Kidney glomerular epithelial cell (primary cell): ENCODE results near the gene TP63.
"Not testable (repeated sequence)": the region's sequence is repeated elsewhere in the genome, so short reads cannot be mapped to it uniquely, and the experiment has no call there.

Experiments
- DNase-seq: peaks from one replicate; lab custom pipeline; 2025; lab: John Stamatoyannopoulos, UW

Gene TP63

GRCh38 chr3:189631373-189631408 is at the start of gene TP63:
TSS of gene TP63 (plus strand) at chr3:189631389. CDS start at chr3:189631516, 127 bp downstream.
- no peak for DNase-seq

DNA sequence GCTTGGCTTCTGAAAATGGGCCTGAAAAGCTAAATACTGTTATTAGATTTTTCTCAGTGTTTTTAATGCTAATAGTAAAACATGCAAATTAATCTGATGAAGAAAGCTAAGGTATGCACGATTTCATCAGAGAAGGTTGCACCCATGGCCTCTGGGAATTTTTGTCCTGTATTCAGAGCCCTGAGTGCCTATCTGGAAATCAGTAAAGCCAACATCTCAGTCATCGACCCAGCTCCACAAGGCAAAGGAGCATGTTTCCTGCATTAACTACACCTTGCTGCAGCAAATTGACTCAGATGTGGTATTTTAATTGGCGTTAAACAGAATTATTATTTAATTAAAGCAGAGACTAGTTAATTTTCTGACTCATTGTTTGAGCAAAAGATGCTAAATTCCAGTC is 49.0 kb upstream of the TP63 start:
- DNase-seq, result no peak

GRCh38 chr3:189584645-189585044 is 46.5 kb upstream of the TP63 start:
- no peak for DNase-seq

DNA sequence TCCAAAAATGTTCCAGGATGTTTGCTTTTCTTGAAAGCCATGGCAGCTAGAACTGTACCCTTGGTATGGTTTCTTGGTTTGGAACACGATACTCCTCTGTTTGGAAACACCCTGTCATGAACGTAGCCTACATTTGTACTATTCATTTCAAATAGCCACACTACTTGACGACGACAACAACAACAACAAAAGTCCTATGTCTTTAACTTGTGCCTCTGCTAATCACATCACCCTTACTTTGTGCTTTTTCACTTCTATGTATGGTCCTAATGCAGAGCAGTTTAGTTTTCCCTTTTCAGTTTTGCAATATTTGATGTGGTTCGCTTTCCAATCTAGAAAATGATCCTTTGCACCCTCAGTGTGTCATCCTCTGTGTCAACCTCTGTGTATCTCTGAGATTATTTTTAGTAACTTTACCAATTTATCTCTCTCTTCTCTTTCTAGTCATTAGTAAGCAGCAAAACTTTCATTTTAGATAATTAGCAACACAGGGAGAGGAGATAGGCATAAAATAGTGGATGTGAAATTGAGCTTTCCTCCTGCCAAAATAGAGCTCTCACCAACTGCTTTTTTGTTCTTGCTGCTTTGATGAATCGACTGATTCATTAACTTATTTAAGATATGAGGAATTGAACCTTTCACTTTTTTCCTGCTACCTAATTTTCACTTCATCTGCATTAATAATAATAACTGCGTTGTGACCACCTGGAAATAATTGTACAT is 44.1 kb upstream of the TP63 start:
- no peak for DNase-seq

GRCh38 chr3:189587664-189588040 is 43.5 kb upstream of the TP63 start:
- DNase-seq, result no peak

GRCh38 chr3:189588070-189588469 is 43.1 kb upstream of the TP63 start:
- no peak for DNase-seq

DNA sequence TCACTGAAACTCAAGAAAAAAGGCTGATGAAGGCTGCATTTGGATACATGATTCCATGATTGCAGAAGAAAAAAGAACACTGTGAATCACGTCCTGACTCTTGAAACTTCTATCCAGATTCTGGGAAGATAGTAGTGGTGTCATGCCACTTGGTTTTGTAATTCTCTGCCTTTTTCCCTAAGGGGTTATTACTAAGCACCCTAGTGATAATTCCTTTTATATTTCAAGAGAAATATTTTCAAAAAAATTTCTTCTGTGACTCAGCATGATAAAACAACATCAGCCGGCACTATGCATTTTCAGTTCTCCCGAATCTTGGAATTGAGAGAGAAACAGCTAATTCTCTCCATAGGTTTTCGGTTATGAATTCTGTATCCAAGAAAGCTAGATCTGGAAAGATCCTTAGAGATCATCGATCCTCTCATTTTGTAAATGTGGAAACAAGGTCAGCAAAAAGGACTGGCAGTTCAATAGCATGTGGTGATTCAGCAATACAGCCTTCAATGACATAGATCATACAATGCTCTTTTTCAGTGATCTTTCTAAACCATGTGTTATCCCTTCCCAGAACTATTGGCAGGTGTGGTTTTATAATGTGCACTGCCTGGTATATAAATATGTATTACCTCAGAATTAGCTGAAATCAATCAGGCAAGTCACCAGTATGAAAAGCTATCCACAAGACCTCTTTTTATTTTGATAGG is 42.6 kb upstream of the TP63 start:
- DNase-seq, result no peak

- no peak for DNase-seq
Observed at GRCh38 chr3:189589179-189589569, 42.0 kb upstream of the TP63 start.

DNA sequence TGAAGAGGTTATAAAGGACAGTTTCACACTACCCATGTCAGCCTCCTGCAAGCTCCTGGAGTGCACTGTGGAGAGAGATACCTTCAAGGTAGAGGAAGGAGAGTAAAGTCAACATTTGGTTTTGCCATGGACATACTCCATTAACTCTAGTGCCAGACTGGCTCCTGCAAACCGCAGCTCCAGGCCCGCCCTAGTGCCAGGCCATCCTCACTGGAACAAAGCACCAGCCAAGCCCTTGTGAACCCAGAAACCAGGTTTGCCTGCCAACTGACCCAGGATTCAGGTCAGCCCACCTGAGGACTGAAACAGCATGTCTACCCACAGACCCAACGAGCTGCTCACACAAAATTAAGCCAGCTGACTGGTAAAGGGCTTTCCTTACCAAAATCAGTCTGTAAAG is 41.0 kb upstream of the TP63 start:
- no peak for DNase-seq

GRCh38 chr3:189593581-189593980 is 37.6 kb upstream of the TP63 start:
- no peak for DNase-seq

DNA sequence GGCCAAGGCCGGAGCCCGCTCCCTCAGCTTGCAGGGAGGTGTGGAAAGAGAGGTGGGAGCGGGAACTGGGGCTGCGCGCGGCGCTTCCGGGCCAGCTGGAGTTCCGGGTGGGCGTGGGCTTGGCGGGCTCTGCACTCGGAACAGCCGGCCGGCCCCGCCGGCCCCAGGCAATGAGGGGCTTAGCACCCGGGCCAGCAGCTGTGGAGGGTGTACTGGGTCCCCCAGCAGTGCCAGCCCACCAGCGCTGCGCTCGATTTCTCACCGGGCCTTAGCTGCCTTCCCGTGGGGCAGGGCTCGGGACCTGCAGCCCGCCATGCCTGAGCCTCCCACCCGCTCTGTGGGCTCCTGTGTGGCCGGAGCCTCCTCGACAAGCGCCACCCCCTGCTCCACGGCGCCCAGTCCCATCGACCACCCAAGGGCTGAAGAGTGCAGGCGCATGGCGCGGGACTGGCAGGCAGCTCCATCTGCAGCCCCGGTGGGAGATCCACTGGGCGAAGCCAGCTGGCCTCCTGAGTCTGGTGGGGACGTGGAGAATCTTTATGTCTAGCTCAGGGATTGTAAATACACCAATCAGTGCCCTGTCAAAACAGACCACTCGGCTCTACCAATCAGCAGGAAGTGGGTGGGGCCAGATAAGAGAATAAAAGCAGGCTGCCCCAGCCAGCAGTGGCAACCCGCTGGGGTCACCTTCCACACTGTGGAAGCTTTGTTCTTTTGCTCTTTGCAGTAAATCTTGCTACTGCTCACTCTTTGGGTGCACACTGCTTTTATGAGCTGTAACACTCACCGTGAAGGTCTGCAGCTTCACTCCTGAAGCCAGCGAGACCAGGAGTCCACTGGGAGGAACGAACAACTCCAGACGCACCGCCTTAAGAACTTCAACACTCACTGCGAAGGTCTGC is 34.9 kb upstream of the TP63 start:
- not testable (repeated sequence) for DNase-seq

- DNase-seq, result no peak
Observed at GRCh38 chr3:189597918-189598317, 33.3 kb upstream of the TP63 start.

DNA sequence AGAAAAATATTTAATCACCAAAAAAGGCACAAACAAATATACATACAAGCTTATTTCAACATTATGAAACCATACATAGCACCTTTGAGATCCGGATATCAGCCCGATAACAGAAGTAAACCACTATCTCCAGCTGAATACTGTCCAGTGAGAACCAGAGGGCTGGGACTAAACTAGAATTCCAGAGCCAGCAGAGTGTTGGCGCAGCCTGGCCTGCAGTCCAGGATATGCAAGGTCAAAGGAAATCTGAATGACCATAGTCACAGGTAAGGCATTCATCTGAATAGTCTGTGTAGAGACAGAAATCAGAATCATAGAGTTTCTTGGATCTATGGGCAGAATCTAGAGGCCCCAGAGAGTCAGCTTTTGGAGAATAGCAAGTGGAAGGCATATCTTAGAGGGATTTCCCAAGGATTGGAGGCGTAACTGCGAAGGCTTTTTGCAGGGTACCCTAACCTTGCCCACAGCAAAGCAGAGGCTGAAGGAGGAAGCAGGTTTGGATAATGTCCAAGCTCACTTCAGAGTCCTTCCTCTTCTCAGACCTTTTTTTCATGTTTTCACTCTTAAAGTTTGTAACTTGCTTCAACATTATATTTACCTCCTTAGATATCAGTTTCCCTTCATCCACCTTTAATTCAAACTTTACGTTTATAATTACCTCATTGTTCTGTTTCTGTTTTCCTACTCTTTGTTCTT is 32.5 kb upstream of the TP63 start:
- DNase-seq, result no peak

DNA sequence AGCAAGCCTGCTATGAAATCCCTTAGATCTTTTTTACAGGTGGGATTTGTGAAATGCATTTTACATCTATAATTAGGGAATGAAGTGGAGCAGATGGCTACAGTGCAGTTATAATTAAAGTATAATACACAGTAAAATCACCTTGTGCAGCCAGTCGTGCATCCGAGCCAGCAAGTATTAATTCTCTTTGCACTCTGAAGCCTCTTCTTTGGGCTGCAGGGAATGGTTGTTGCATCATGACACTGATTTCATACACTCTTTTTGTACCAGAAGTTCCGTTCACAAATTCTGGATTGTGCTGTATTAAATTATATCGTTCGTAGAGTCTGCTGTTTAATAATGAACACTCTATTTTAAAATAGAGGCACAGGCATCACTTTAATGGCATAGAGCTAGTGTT is 28.7 kb upstream of the TP63 start:
- DNase-seq, result no peak

DNA sequence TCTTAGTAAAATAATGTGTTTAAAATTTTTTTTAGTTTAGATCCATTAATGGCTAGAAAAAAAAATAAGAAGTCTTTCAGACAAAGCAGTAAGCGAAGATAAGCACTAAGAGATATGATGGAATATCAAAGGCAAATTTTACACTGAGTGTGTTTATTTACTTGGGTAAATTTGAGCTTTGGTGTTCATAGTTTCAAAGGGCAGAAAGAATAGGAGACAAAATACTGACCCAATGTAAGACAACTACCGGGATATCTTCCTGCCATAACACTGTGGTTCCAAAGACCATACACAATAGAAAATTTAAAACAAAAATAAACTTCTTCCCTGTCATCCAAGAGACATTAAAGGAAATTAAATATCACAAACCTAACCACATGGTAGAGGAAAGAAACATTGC is 25.5 kb upstream of the TP63 start:
- no peak for DNase-seq

DNA sequence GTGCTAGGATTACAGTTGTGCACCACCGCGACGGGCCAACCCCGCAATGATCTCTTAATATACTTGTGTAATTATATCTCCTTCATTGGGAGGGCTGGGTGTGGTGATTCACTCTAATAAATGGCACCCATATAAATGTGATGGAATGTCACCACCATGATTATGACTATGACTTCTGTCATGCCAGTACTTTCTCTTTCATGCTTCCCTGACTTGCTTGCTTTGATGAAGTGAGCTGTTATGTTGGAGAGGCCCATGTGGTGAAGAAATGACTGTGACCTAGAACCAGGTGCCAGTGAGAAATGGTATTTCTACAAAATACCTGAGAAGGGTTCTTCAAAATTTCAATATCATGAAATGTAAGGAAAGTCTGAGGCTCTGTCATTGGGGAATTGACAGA is 24.4 kb upstream of the TP63 start:
- no peak for DNase-seq

GRCh38 chr3:189612641-189613040 is 18.5 kb upstream of the TP63 start:
- DNase-seq, result not testable (repeated sequence)

DNA sequence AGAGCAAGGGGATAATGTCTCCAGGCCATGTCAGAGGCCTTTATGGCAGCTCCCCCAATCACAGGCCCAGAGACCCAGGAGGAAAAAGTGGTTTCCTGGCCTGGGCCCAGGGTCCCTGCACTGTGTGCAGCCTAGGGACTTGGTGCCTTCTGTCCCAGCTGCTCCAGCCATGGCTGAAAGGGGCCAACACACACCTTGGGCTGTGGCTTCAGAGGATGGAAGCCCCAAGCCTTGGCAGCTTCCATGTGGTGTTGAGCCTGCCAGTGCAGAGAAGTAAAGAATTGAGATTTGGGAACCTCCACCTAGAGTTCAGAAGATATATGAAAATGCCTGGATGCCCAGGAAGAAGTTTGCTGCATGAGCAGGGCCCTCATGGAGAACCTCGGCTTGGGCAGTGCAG is 18.1 kb upstream of the TP63 start:
- DNase-seq, result no peak

- DNase-seq, result no peak
Observed at GRCh38 chr3:189621948-189622603, 9.1 kb upstream of the TP63 start.

GRCh38 chr3:189622629-189623028 is 8.6 kb upstream of the TP63 start:
- no peak for DNase-seq

DNA sequence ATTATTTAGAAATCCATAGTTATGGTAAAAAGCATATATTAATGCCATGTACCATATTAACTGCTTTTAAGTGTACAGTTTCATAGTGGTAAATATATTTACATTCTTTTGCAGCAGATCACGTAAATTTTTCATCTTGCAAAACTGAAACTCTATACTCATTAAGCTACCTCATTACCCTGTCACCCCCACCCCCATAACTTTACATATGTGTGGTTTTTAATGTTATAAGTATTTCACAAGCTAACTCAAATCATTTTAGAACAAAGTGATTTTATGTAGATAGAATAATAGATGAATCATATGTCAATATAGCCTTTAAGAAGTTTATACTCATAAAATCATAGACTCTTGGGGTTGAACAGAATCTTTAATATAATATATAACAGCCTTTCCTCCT is 7.1 kb upstream of the TP63 start:
- no peak for DNase-seq

DNA sequence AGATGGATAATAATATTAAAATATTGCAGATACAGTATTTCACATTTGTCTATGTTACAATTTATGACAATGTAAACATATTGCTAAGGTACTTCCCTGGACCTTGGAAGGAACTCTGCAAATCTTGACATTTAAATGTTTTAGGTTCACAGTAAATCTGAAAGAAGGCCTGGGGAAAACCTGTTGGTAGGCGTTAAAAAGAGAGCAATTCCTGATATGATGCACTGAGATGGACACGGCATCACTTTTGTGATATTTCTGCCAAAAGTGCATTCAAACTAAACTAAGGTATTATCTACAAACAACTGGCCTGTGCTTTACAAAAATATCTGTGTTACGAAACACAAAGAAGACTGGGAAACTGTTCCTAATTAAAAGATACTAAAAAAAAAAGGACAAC is 6.1 kb upstream of the TP63 start:
- no peak for DNase-seq
